Umbilical cord (tissue), 2 donors: ENCODE measurements around the gene HOXC13. TPM values are rescaled to one million over a fixed set of nuclear protein-coding genes. Genes with fewer than 3 reads are reported as not detected.

Experiments used
- DNase-seq: peaks from one replicate; pipeline ENCODE4 v3.0.0-alpha.2; 2015; ENCODE audit warnings: low spot score
- total RNA-seq: library from RNA; depleted of rRNA; stranded (reverse); fragments of >200 nt; gene quantifications from one replicate; pipeline ENCODE4 v1.2.3, GENCODE V29; 2014; ENCODE audit warnings: low replicate concordance; ENCODE audit not compliant: insufficient read depth

Gene HOXC13
- total RNA-seq, 1 donor from 2014 or later = 1.2 TPM

- DNase-seq = peak; percentile 66
Measured at GRCh38 chr12:53939141-53940108, 794 bp downstream of the HOXC13 start.

- no peak for DNase-seq
Measured at GRCh38 chr12:53940443-53941014, 1.9 kb downstream of the HOXC13 start.

GRCh38 chr12:53941187-53941586 is 2.6 kb downstream of the HOXC13 start:
- no peak for DNase-seq

- no peak for DNase-seq
Measured at GRCh38 chr12:53941750-53942149, 3.1 kb downstream of the HOXC13 start.

- DNase-seq = no peak
Measured at GRCh38 chr12:53942467-53942997, 3.9 kb downstream of the HOXC13 start.

GRCh38 chr12:53944209-53944608 is 5.6 kb downstream of the HOXC13 start:
- no peak for DNase-seq

GRCh38 chr12:53944907-53945847 is 6.5 kb downstream of the HOXC13 start:
- no peak for DNase-seq

- no peak for DNase-seq
Measured at GRCh38 chr12:53947743-53948142, 9.1 kb downstream of the HOXC13 start.

GRCh38 chr12:53948650-53949593 is 10.3 kb downstream of the HOXC13 start:
- no peak for DNase-seq

- no peak for DNase-seq
Measured at GRCh38 chr12:53949631-53950436, 11.2 kb downstream of the HOXC13 start.

GRCh38 chr12:53950437-53950773 is 11.8 kb downstream of the HOXC13 start:
- no peak for DNase-seq

GRCh38 chr12:53950789-53951576 is 12.4 kb downstream of the HOXC13 start:
- DNase-seq = no peak

- DNase-seq = no peak
Measured at GRCh38 chr12:53951577-53952334, 13.1 kb downstream of the HOXC13 start.

GRCh38 chr12:53952335-53952694 is 13.7 kb downstream of the HOXC13 start:
- DNase-seq = no peak

- no peak for DNase-seq
Measured at GRCh38 chr12:53952871-53953734, 14.5 kb downstream of the HOXC13 start.

GRCh38 chr12:53953831-53954693 is 15.4 kb downstream of the HOXC13 start:
- no peak for DNase-seq
